Measurements from ENCODE around the gene LRRC26. TPM values are rescaled to one million over a fixed set of nuclear protein-coding genes. Genes with fewer than 3 reads are reported as not detected.

Gene LRRC26
- total RNA-seq, 2 donors from 2014 or later, result not detected

- H3K27ac ChIP-seq, result no peak overlapping the region
- H3K36me3 ChIP-seq, result no peaks in the 10 kb centered on the region
- H3K9me3 ChIP-seq, result no peaks in the 10 kb centered on the region
- no peak overlapping the region for H3K4me3 ChIP-seq
- no peak for ATAC-seq (ENCODE audit: insufficient number of reproducible peaks, low FRiP score, low read depth)
- H3K4me1 ChIP-seq (ENCODE audit: control insufficient read depth in 1 of 2, low read depth in 2 of 2), result peaks cover 7 to 16% of the 10 kb centered on the region in 2 donors
- TF ChIP-seq CTCF (IDR thresholded peaks at IDR 0.05), result no peak
- H3K27me3 ChIP-seq (replicated peaks; ENCODE audit: insufficient read depth), result peaks cover 5% of the 10 kb centered on the region
- DNase-seq (ENCODE audit: low spot score), result no peak
These were observed 3.3 kb upstream of the LRRC26 start for GRCh38 chr9:137172901-137173795.

DNA sequence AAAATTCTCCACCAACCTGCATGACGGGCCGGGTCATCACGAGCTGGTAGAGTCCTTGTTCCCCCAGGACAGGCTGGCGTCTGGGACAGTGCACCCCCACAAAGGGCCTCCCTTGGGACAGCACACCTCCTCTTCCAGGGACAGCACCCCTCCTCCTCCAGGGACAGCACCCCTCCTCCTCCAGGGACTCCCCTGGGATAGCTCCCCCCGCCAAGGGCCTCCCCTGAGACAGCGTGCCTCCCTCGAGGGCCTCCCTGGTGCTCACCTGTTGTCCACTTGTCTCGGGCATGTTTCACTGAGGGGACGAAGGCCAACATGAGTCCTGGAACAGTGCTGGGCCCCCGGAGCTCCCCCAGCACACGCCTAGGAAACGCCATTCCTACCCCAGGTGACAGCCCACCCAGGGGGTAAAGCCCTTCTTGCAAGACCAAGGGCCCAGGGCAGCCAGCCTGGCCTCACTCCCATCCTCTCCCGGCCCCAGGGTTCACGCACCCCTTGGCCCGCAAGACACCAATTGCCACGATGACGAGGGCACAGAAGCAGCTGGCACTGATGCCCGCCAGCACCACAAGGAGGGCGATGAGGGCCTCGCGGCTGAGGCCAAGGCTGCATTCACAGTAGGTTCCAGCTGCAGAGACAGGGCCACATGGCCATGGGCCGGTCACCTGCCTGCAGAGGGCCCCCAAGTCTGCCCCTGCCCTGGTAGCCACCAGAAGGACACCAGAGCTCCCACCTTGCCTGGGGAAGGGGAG is 1.5 kb upstream of the LRRC26 start:
- H3K4me3 ChIP-seq, result no peak overlapping the region
- H3K9me3 ChIP-seq, result no peaks in the 10 kb centered on the region
- H3K27me3 ChIP-seq (replicated peaks; ENCODE audit: insufficient read depth), result peaks cover 14% of the 10 kb centered on the region
- no peak for TF ChIP-seq CTCF (IDR thresholded peaks at IDR 0.05)
- no peak overlapping the region for H3K27ac ChIP-seq
- no peak for DNase-seq (ENCODE audit: low spot score)
- H3K4me1 ChIP-seq (ENCODE audit: control insufficient read depth in 1 of 2, low read depth in 2 of 2), result peaks cover 7 to 21% of the 10 kb centered on the region in 2 donors
- ATAC-seq (ENCODE audit: insufficient number of reproducible peaks, low FRiP score, low read depth), result no peak
- H3K36me3 ChIP-seq, result no peaks in the 10 kb centered on the region

GRCh38 chr9:137170486-137171148 is 766 bp upstream of the LRRC26 start:
- H3K9me3 ChIP-seq, result no peaks in the 10 kb centered on the region
- peaks cover 7 to 21% of the 10 kb centered on the region in 2 donors for H3K4me1 ChIP-seq (ENCODE audit: control insufficient read depth in 1 of 2, low read depth in 2 of 2)
- no peak for DNase-seq (ENCODE audit: low spot score)
- ATAC-seq (ENCODE audit: insufficient number of reproducible peaks, low FRiP score, low read depth), result no peak
- H3K4me3 ChIP-seq, result no peak overlapping the region
- H3K27me3 ChIP-seq (replicated peaks; ENCODE audit: insufficient read depth), result peaks cover 21% of the 10 kb centered on the region
- TF ChIP-seq CTCF (IDR thresholded peaks at IDR 0.05), result no peak
- H3K36me3 ChIP-seq, result no peaks in the 10 kb centered on the region
- no peak overlapping the region for H3K27ac ChIP-seq

DNA sequence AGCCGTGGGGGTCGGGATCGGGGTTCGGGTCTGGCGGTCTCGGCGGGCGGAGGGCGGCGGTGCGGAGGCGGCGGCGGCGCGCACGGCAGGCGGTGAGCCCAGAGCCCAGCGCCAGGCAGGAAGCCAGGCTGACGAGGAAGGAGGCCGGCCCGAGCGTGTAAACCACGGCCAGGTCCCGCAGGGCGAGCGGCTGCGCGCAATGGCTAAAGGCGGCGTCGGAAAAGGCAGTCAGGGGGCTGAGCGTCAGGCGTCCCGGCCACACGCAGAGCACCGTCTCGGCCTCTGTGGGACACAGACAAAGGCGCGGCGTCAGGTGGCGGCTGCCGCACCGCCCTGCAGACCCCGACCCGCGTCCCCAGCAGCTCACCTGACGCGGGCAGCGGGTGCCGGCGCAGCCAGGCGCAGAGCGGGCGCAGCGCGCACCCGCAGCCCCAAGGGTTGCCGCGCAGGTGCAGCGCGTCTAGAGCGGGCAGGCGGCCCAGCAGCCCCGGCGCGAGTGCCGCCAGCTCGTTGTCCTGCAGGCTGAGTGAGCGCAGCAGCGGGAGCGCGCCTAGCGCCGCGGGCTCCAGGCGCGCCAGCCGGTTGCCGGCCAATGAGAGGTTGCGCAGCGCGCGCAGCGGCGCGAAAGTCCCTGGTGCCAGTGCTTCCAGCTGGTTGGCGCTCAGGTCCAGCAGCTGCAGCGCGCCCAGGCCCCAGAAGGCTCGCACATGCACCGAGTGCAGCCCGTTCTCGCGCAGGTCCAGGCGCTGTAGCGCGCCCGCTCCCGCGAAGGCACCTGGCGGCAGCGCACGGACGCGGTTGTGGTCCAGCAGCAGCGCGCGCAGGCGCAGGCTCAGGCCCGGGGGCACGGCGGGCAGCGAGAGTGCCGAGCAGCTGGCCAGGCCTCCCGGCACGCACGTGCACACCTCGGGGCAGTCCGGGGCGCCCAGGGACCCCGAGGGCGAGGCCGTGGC is 671 bp downstream of the LRRC26 start:
- Histone ChIP-seq H3K9me3 (no peaks in the 10 kb centered on the region), H3K27ac (no peak overlapping the region), H3K36me3 (no peaks in the 10 kb centered on the region), H3K4me1 (ENCODE audit: control insufficient read depth in 1 of 2, low read depth in 2 of 2) (peaks cover 7 to 21% of the 10 kb centered on the region in 2 donors), H3K27me3 (replicated peaks; ENCODE audit: insufficient read depth) (peaks cover 22% of the 10 kb centered on the region), H3K4me3 (peak overlapping the region; percentile 60)
- ATAC-seq (ENCODE audit: insufficient number of reproducible peaks, low FRiP score, low read depth) (no peak), DNase-seq (ENCODE audit: low spot score) (no peak)
- TF ChIP-seq CTCF (IDR thresholded peaks at IDR 0.05), result no peak

Data from thoracic aorta (tissue), 2 donors.